Measurements from ENCODE around the gene MAPK14.

GRCh38 chr6:36102853-36103252 lies 75.2 kb downstream of the MAPK14 start:
- no peak for TF ChIP-seq PHF8 (IDR thresholded peaks at IDR 0.05; ENCODE audit: borderline replicate concordance, low read depth)
- TF ChIP-seq POLR2A (IDR thresholded peaks at IDR 0.05; ENCODE audit: low read length) = no peak
- no peak for TF ChIP-seq CTCF (IDR thresholded peaks at IDR 0.05)
- TF ChIP-seq MAX (IDR thresholded peaks at IDR 0.05) = no peak
- no peak for TF ChIP-seq ESRRA (IDR thresholded peaks at IDR 0.05; ENCODE audit: borderline replicate concordance, low read length)
- no peak for TF ChIP-seq HES2 (IDR thresholded peaks at IDR 0.05)
- TF ChIP-seq REST (IDR thresholded peaks at IDR 0.05) = no peak
- no peak for TF ChIP-seq EP300 (IDR thresholded peaks at IDR 0.05)
- no peak for TF ChIP-seq SMC3 (IDR thresholded peaks at IDR 0.05)
